ENCODE data around the gene FBXL2. TPM values are rescaled to one million over a fixed set of nuclear protein-coding genes. Genes with fewer than 3 reads are reported as not detected.

The FBXL2 gene
- total RNA-seq, 1 experiment from 2014 or later = 7.2 TPM

Other genes with a start within 250 kb of the FBXL2 start
- gene GLB1, start 180.3 kb upstream of the FBXL2 start, total RNA-seq (2014; rRNA removed) = 27.3 and 36.4 TPM in 2 replicates
- 4.2 and 4.7 TPM in 2 replicates for gene TMPPE, start 180.3 kb upstream of the FBXL2 start, total RNA-seq (2014; rRNA removed)
- gene CRTAP, start 163.4 kb upstream of the FBXL2 start, total RNA-seq (2014; rRNA removed) = 174 and 184 TPM in 2 replicates
- gene SUSD5, start 58.6 kb upstream of the FBXL2 start, total RNA-seq (2014; rRNA removed) = not detected in 2 replicates
- gene UBP1, start 163.0 kb downstream of the FBXL2 start, total RNA-seq (2014; rRNA removed) = 49.3 and 57.5 TPM in 2 replicates